SK-N-SH treated with all-trans-retinoic acid at 6 μM for 48 hours (cell line): ENCODE data around the gene PSME3.

Source experiments
- ARNTL ChIP-seq: fragments of 450-650 bp; formaldehyde crosslinking; IDR thresholded peaks from 2 replicates; pipeline ENCODE4 v1.5.0; 2020; ENCODE audit warnings: low read depth, mild to moderate bottlenecking, moderate library complexity, borderline replicate concordance
- BACH2 ChIP-seq: fragments of 250-450 bp; sonication (Bioruptor Pico); IDR thresholded peaks from 2 replicates; pipeline ENCODE4 v1.9.0; 2021; ENCODE audit warnings: mild to moderate bottlenecking, borderline replicate concordance
- CREB5 ChIP-seq: fragments of 250-450 bp; sonication (Bioruptor Pico); IDR thresholded peaks from 2 replicates; pipeline ENCODE4 v1.5.1; 2020; ENCODE audit warnings: low read depth, mild to moderate bottlenecking, moderate library complexity
- CSDC2 ChIP-seq: fragments of 250-450 bp; sonication (Bioruptor Pico); IDR thresholded peaks from 2 replicates; pipeline ENCODE4 v1.5.0; 2020; ENCODE audit warnings: mild to moderate bottlenecking, moderate library complexity
- ISL1 ChIP-seq: fragments of 250-450 bp; sonication (Bioruptor Pico); IDR thresholded peaks from 2 replicates; pipeline ENCODE4 v2.1.2; 2022; ENCODE audit warnings: mild to moderate bottlenecking, moderate library complexity
- PATZ1 ChIP-seq: fragments of 250-450 bp; sonication (Bioruptor Pico); IDR thresholded peaks from 2 replicates; pipeline ENCODE4 v1.8.0; 2020; ENCODE audit warnings: mild to moderate bottlenecking, moderate library complexity, borderline replicate concordance
- RARB ChIP-seq: fragments of 250-450 bp; sonication (Bioruptor Pico); IDR thresholded peaks from 2 replicates; pipeline ENCODE4 v1.8.0; 2021; ENCODE audit warnings: mild to moderate bottlenecking, moderate library complexity
- TCF4 ChIP-seq: fragments of 250-450 bp; sonication (Bioruptor Pico); IDR thresholded peaks from 2 replicates; pipeline ENCODE4 v1.8.0; 2021; ENCODE audit warnings: mild to moderate bottlenecking, moderate library complexity, borderline replicate concordance
- TOX ChIP-seq: fragments of 250-450 bp; sonication (Bioruptor Pico); IDR thresholded peaks from 2 replicates; pipeline ENCODE4 v1.8.0; 2021; ENCODE audit warnings: mild to moderate bottlenecking, moderate library complexity, borderline replicate concordance
- ZFP3 ChIP-seq: fragments of 250-450 bp; sonication (Bioruptor Pico); IDR thresholded peaks from 2 replicates; pipeline ENCODE4 v1.5.0; 2020; ENCODE audit warnings: mild to moderate bottlenecking, moderate library complexity
- ZFP30 ChIP-seq: fragments of 450-650 bp; formaldehyde crosslinking; IDR thresholded peaks from 2 replicates; pipeline ENCODE4 v1.5.0; 2022; ENCODE audit warnings: mild to moderate bottlenecking, moderate library complexity
- ZNF565 ChIP-seq: fragments of 450-650 bp; formaldehyde crosslinking; conservative IDR thresholded peaks from 2 replicates; pipeline ENCODE4 v1.5.0; 2020; ENCODE audit warnings: low read depth, mild to moderate bottlenecking, moderate library complexity
- ZNF70 ChIP-seq: fragments of 450-650 bp; formaldehyde crosslinking; IDR thresholded peaks from 2 replicates; pipeline ENCODE4 v1.5.0; 2020; ENCODE audit warnings: mild to moderate bottlenecking, moderate library complexity
- ZNF8 ChIP-seq: fragments of 450-650 bp; formaldehyde crosslinking; IDR thresholded peaks from 2 replicates; pipeline ENCODE4 v1.5.0; 2020; ENCODE audit warnings: mild to moderate bottlenecking, moderate library complexity

- TF ChIP-seq ZFP3 (no peak), ZNF8 (CRISPR knock-in tag) (no peak), TCF4 (no peak), ARNTL (CRISPR knock-in tag) (no peak), ISL1 (CRISPR knock-in tag) (no peak), ZNF70 (CRISPR knock-in tag) (no peak), ZNF565 (no peak), PATZ1 (CRISPR knock-in tag) (no peak), TOX (CRISPR knock-in tag) (no peak), CREB5 (CRISPR knock-in tag) (no peak), CSDC2 (no peak), RARB (no peak), ZFP30 (no peak), BACH2 (CRISPR knock-in tag) (no peak)
Observed at GRCh38 chr17:42853968-42854790, 21.0 kb downstream of the PSME3 start.
